Smooth muscle cell of the coronary artery (primary cell): ENCODE results near the gene PRELP. TPM values are rescaled to one million over a fixed set of nuclear protein-coding genes. Genes with fewer than 3 reads are reported as not detected.

Source experiments
- total RNA-seq: library from RNA; depleted of rRNA; stranded (reverse); fragments of >200 nt; gene quantifications from 2 replicates; pipeline ENCODE4 v1.2.3, GENCODE V29; 2014; ENCODE audit warnings: low replicate concordance

The PRELP gene
- total RNA-seq, result under 0.01 and 2.3 TPM in 2 replicates

DNA sequence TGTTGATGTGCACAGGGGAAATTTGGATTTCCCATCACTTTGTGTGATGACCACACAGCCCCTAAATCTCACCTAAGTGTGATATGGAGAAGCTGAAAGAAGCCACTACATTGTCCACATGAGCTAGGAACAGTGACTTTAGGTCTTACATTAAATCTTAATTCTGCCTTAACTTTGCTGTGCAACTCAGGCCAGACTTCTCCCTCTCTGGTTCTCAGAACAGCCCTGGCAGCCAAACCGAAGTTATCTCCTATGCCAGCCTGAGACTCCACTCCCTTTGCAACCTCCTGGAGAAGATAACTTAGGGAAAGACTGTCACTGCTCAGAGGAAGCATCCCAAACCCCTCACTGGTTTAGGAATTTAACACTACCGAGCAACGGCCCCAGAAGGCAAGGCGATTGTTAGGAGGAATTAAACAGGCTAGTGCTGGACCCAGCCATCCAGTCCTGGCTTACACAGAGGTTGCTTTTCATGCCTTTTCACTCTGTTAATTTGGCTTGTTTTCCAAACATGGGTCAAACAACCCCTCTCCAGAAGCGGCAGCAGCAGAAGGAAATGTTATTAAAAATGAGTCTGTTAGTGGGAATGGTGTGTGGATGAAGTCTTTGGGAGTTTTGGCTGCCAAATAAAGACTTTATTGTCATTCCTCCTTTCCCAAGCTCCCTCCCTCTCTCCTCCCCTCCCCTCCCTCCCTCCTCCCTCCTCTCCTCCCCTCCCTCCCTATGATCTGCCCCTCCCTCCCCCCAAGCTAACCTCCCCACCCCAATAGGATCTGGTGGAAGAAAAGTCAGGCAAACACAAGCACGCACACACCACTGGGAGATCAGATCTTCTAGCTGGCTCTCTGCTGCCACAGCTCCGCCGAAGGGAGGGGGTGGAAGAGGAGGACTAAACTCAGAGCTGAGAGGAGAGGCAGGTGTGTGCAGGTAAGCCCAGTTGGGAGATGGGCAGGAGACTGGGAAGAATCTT lies at the start of gene PRELP:
Gene PRELP (plus strand): TSS at position 795 of the 970 bp plus-strand sequence. CDS start 7,379 bp downstream, outside the sequence.

DNA sequence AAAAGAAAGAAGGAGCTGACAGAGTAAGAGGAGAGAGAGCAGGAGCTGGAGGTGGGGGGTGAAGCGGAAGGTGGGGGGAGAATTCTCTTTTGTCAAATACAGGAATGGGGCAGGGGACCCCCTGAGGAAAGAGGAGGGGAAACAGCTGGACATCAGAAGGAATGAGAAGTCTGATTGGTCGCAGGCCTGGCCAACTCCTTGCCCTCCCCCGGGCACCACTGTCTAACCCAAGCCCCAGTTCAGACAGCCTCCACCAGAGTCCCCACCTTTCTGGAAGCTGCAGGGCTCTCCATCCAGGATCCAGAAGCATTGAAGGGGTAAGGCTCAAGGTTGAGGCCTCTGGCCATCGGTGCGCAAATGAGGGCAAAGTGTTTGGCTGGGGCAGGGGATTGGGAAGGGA lies 18.3 kb downstream of the PRELP start, which contains the start of gene OPTC:
Gene OPTC (plus strand): TSS at position 253 of the 400 bp plus-strand sequence. CDS start 1,853 bp downstream, outside the sequence.

Other genes starting within 250 kb of the PRELP start
- gene CHIT1, start 246.1 kb upstream of the PRELP start, total RNA-seq, result under 0.01 and 0.70 TPM in 2 replicates
- 10.1 and 18.8 TPM in 2 replicates for gene BTG2, start 170.3 kb upstream of the PRELP start, total RNA-seq
- gene FMOD, start 124.7 kb upstream of the PRELP start, total RNA-seq, result 7.1 and 24.5 TPM in 2 replicates
- gene OPTC, start 18.3 kb downstream of the PRELP start, total RNA-seq, result not detected in 2 replicates
- gene ATP2B4, start 151.0 kb downstream of the PRELP start, total RNA-seq, result 42.2 and 184 TPM in 2 replicates